Muscle layer of colon (tissue), 2 donors: ENCODE results near the gene CPA2.

Experiments
- H3K27ac ChIP-seq: one replicate; pipeline ENCODE4 v1.7.0; 2013; ENCODE audit warnings: low read depth, mild to moderate bottlenecking, low read length, moderate library complexity
- H3K27me3 ChIP-seq, 2 donors: one replicate each; pipeline ENCODE4 v1.7.0; 2013; ENCODE audit warnings: low read length in 2 of 2, mild to moderate bottlenecking in 2 of 2; ENCODE audit not compliant: insufficient read depth in 2 of 2, control insufficient read depth in 1 of 2
- H3K36me3 ChIP-seq: one replicate; pipeline ENCODE4 v1.7.0; 2013; ENCODE audit warnings: mild to moderate bottlenecking, low read length; ENCODE audit not compliant: insufficient read depth
- H3K4me1 ChIP-seq: one replicate; pipeline ENCODE4 v1.7.0; 2013; ENCODE audit warnings: mild to moderate bottlenecking, low read length; ENCODE audit not compliant: insufficient read depth
- H3K4me3 ChIP-seq, 2 donors: one replicate each; pipeline ENCODE4 v1.7.0; 2013; ENCODE audit warnings: low read length in 2 of 2, low read depth in 1 of 2, mild to moderate bottlenecking in 1 of 2, moderate library complexity in 1 of 2
- H3K9ac ChIP-seq: one replicate; pipeline ENCODE4 v1.7.0; 2013; ENCODE audit warnings: low read length
- H3K9me3 ChIP-seq: one replicate; pipeline ENCODE4 v1.7.0; 2013; ENCODE audit warnings: mild to moderate bottlenecking, low read length
- donor health status: abdominal sarcoma.
- donor health status: Adenocarcinoma of cecum.

CPA2 gene

DNA sequence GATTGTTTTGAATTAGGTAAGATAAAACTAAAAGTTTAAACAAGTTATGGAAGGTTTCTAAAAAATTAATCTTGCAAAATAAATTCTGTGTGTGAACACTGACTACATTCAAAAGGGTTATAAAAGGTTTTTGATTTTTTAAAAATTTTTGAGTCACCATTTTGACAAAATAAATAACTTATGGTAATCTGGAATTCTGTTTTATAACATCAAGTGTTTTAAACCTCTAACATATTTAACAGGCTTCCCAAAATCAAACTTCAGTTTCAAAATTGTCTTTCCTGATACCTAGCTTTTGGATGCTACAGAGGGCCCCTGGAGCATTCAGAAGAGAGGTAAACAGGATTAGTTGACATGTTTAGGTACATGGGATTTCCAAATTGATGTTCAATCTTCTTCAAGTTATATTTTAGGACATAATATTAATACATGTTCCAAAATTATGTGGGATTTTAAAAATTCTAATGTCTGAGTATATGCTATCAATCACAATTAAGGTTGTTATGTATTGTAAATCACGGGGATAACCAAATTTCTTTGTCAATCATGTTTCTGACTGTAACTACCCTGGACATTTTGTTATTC is 8.1 kb upstream of the CPA2 start:
- Histone ChIP-seq H3K27me3 (no peaks in the 10 kb centered on the region), H3K36me3 (no peaks in the 10 kb centered on the region), H3K9me3 (peaks cover 4% of the 10 kb centered on the region), H3K27ac (no peak overlapping the region), H3K9ac (no peak overlapping the region), H3K4me3 (no peak overlapping the region), H3K4me1 (no peaks in the 10 kb centered on the region)

DNA sequence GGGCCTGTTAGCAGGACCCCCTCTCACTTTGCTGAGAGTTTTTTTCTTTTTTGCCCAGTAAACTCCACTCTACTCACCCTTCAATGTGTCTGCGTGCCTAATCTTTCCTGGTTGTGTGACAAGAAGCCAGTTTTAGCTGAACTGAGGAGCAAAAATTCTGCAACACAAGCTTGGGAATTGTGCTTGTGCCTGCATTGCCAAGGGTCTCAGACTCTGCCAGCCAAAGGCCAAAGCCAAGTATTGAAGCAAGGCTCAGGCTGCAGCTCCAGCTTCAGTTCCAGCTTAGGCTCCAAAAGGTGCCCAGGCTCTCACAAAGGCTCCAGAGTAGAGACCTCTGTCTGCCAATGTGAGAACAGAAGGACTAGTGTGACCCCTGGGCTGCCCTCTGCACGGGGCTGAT is 4.2 kb upstream of the CPA2 start:
- no peaks in the 10 kb centered on the region for H3K4me1 ChIP-seq
- no peaks in the 10 kb centered on the region for H3K36me3 ChIP-seq
- peaks cover 4% of the 10 kb centered on the region for H3K9me3 ChIP-seq
- no peak overlapping the region for H3K4me3 ChIP-seq
- H3K27me3 ChIP-seq = no peaks in the 10 kb centered on the region
- no peak overlapping the region for H3K27ac ChIP-seq
- no peak overlapping the region for H3K9ac ChIP-seq

DNA sequence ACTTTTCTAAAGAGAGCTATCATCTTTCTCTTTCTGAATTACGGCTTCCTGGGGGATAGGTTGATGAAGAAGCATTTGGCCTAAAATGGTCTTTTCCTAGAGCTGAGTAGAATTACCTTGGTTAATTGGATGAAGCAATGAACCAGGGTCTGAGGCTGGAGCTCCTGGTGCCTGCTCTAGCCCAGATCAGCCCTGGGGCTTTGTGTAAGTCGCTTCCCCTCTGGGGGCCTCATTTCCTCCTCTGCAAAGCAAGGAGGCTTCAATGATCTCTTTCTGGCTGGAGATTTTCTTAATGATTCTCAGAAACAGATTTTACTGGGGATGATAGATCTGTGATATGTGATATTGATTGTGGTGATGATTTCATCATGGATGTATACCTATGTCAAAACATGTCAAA is 3.5 kb upstream of the CPA2 start:
- Histone ChIP-seq H3K9me3 (no peaks in the 10 kb centered on the region), H3K27me3 (no peaks in the 10 kb centered on the region), H3K4me1 (no peaks in the 10 kb centered on the region), H3K9ac (no peak overlapping the region), H3K4me3 (no peak overlapping the region), H3K27ac (no peak overlapping the region), H3K36me3 (no peaks in the 10 kb centered on the region)

- H3K9ac ChIP-seq = no peak overlapping the region
- no peaks in the 10 kb centered on the region for H3K4me1 ChIP-seq
- no peak overlapping the region for H3K4me3 ChIP-seq
- no peaks in the 10 kb centered on the region for H3K9me3 ChIP-seq
- H3K27ac ChIP-seq = no peak overlapping the region
- no peaks in the 10 kb centered on the region for H3K36me3 ChIP-seq
- no peaks in the 10 kb centered on the region for H3K27me3 ChIP-seq
These were observed 278 bp downstream of the CPA2 start for GRCh38 chr7:130266961-130267321.

DNA sequence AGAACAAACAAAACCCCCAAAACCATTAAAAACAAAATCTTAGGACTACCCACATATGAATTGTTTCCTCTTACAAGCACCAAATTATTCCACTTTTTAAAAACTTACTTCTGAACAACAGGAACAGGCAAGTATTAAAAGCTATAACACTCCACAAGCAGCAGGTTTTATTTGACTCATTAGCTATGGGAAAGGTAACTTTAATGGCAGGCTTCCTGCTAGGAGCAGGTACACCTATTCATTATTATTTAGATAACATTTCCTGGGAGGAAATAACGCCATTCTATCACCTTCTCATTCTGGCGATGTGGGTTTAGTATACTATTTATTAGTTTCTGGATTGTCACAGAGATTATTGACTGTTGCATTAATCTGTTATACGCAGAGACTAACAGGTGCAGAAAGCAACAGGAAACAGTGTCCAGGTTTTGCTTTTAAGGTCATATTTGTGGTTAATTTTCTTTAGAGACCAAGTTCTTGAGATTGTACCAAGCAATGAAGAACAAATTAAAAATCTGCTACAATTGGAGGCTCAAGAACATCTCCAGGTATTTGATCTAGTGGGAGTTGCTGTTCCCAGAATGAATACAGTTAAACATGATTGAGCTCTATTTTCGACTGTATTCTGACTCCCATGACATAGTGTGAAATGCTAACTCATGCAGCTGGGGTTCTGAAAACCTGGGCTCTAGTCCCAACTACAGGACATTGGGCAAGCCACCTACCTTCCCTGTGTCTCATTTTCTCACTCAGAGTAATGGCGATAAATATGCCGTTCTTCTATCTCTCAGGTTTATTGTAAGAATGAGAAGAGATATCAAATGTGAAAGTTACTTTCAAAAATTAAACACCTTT is 2.0 kb downstream of the CPA2 start:
- no peak overlapping the region for H3K9ac ChIP-seq
- H3K36me3 ChIP-seq = no peaks in the 10 kb centered on the region
- H3K27me3 ChIP-seq = no peaks in the 10 kb centered on the region
- H3K27ac ChIP-seq = no peak overlapping the region
- H3K4me3 ChIP-seq = no peak overlapping the region
- no peaks in the 10 kb centered on the region for H3K9me3 ChIP-seq
- H3K4me1 ChIP-seq = peaks cover 9% of the 10 kb centered on the region

- no peak overlapping the region for H3K4me3 ChIP-seq
- no peaks in the 10 kb centered on the region for H3K9me3 ChIP-seq
- peaks cover 15% of the 10 kb centered on the region for H3K4me1 ChIP-seq
- H3K27ac ChIP-seq = no peak overlapping the region
- no peaks in the 10 kb centered on the region for H3K36me3 ChIP-seq
- no peak overlapping the region for H3K9ac ChIP-seq
- no peaks in the 10 kb centered on the region for H3K27me3 ChIP-seq
These were observed 2.6 kb downstream of the CPA2 start for GRCh38 chr7:130269318-130269694.

DNA sequence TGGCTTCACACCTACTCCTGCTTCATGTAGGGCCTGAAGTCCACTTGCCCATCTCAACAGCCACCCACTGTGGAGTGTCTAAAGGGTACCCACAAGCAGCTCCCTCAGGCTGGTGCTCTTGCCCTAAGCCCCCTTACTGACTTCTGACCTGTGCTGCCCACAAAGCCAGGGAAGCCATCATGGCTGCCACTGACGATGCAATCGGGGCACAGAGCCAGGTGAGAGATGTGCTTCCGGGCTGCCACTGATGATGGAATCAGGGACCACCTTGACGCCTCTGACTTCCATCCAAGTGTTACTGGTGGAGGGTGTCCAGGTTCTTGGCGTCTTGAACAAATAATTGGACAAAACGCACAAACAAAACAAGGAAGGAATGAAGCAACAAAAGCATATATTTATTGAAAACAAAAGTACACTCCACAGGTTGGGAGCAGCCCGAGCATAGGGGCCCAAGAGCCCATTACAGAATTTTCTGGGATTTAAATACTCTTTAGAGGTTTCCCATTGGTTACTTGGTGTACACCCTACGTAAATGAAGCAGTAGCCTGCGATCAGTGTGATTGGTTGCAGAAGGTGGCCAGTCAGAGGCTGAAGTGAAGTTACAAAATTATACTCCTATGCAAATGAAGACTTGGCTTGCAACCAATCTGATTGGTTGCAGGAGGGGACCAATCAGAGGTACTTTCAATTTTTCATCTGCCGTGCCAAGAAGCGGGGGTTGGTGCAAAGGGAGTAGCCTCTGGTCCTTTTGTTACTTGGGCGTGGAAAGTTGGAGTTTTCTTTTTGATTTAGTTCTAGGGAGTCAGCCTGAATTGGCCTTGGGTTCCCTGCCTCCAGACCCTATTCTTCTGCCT is 4.5 kb downstream of the CPA2 start:
- H3K4me3 ChIP-seq = no peak overlapping the region
- no peak overlapping the region for H3K27ac ChIP-seq

GRCh38 chr7:130272381-130273080 is 5.9 kb downstream of the CPA2 start:
- Histone ChIP-seq H3K9ac (no peak overlapping the region), H3K36me3 (no peaks in the 10 kb centered on the region), H3K9me3 (no peaks in the 10 kb centered on the region), H3K27ac (peak overlapping the region; percentile 59), H3K4me3 (peak overlapping the region in 1 of 2 donors; percentile 48), H3K4me1 (peaks cover 17% of the 10 kb centered on the region), H3K27me3 (no peaks in the 10 kb centered on the region)

More for the DNA sequence above, 4.5 kb downstream of the CPA2 start:
- peaks cover 17% of the 10 kb centered on the region for H3K4me1 ChIP-seq
- H3K9ac ChIP-seq = no peak overlapping the region
- H3K27me3 ChIP-seq = no peaks in the 10 kb centered on the region
- no peaks in the 10 kb centered on the region for H3K9me3 ChIP-seq
- H3K36me3 ChIP-seq = no peaks in the 10 kb centered on the region

GRCh38 chr7:130273081-130273932 is 6.6 kb downstream of the CPA2 start:
- Histone ChIP-seq H3K4me1 (peaks cover 24% of the 10 kb centered on the region), H3K36me3 (no peaks in the 10 kb centered on the region), H3K9me3 (no peaks in the 10 kb centered on the region), H3K27ac (peak overlapping the region; percentile 59), H3K4me3 (peak overlapping the region in 1 of 2 donors; percentile 48), H3K27me3 (no peaks in the 10 kb centered on the region), H3K9ac (no peak overlapping the region)

- Histone ChIP-seq H3K27ac (peak overlapping the region; percentile 59), H3K27me3 (no peaks in the 10 kb centered on the region), H3K4me1 (peaks cover 24% of the 10 kb centered on the region), H3K9me3 (no peaks in the 10 kb centered on the region), H3K36me3 (no peaks in the 10 kb centered on the region), H3K4me3 (peak overlapping the region in 1 of 2 donors; percentile 43), H3K9ac (no peak overlapping the region)
These were observed 7.2 kb downstream of the CPA2 start for GRCh38 chr7:130273933-130274255.
